Endothelial cell of umbilical vein (primary cell): Measurements from ENCODE around the gene NFIA.

Source experiments
- CTCF ChIP-seq, 2 donors: IDR thresholded peaks; 1 replicate in 1 of 2; 2 replicates in 1 of 2; pipeline ENCODE4 v1.5.1; 2011; ENCODE audit warnings: low read length in 2 of 2, mild to moderate bottlenecking in 2 of 2, moderate library complexity in 2 of 2, control low read depth in 1 of 2, inconsistent platforms in 1 of 2, low read depth in 1 of 2; ENCODE audit not compliant: insufficient read depth in 1 of 2; ENCODE audit errors: extremely low read depth in 1 of 2
- JUN ChIP-seq: IDR thresholded peaks from 2 replicates; pipeline ENCODE4 v1.6.1; 2011; ENCODE audit warnings: borderline replicate concordance, low read depth; ENCODE audit not compliant: insufficient read length, insufficient read depth

GRCh38 chr1:61310538-61310937 is 228.2 kb downstream of the NFIA start:
- TF ChIP-seq CTCF (IDR thresholded peaks at IDR 0.05; ENCODE audit: extremely low read depth in 1 of 2, insufficient read depth in 1 of 2, low read depth in 1 of 2, low read length in 2 of 2) (no peak), JUN (no peak)
